T1000 (cell line): ENCODE data around the gene MPZL3.

Experiments used
- DNase-seq: peaks from one replicate; lab custom pipeline; 2025; ENCODE audit warnings: mixed read lengths; lab: John Stamatoyannopoulos, UW

Gene MPZL3

GRCh38 chr11:118264569-118265465, 12.7 kb upstream of the MPZL3 start:
- DNase-seq = no peak

GRCh38 chr11:118263695-118264568, 11.8 kb upstream of the MPZL3 start, which contains the start of gene MPZL2:
Gene MPZL2 (minus strand): TSS chr11:118264297. CDS start chr11:118264153, 144 bp downstream.
- DNase-seq = no peak

- DNase-seq = no peak
Observed at GRCh38 chr11:118263112-118263511, 10.9 kb upstream of the MPZL3 start.

- DNase-seq = no peak
Observed at GRCh38 chr11:118260353-118260752, 8.2 kb upstream of the MPZL3 start.

- no peak for DNase-seq
Observed at GRCh38 chr11:118259138-118259537, 7.0 kb upstream of the MPZL3 start.

- DNase-seq = no peak
Observed at GRCh38 chr11:118258410-118258809, 6.2 kb upstream of the MPZL3 start.

- DNase-seq = no peak
Observed at GRCh38 chr11:118252688-118253087, 523 bp upstream of the MPZL3 start.

- DNase-seq = no peak
Observed at GRCh38 chr11:118247041-118247440, 5.1 kb downstream of the MPZL3 start.

GRCh38 chr11:118245936-118246562, 6.1 kb downstream of the MPZL3 start:
- no peak for DNase-seq

- DNase-seq = no peak
Observed at GRCh38 chr11:118243993-118244762, 8.0 kb downstream of the MPZL3 start.

- no peak for DNase-seq
Observed at GRCh38 chr11:118243161-118243560, 9.0 kb downstream of the MPZL3 start.

GRCh38 chr11:118241764-118242098, 10.4 kb downstream of the MPZL3 start:
- no peak for DNase-seq

- DNase-seq = no peak
Observed at GRCh38 chr11:118240999-118241763, 11.0 kb downstream of the MPZL3 start.

- DNase-seq = no peak
Observed at GRCh38 chr11:118239509-118240205, 12.5 kb downstream of the MPZL3 start.

- DNase-seq = no peak
Observed at GRCh38 chr11:118238929-118239328, 13.2 kb downstream of the MPZL3 start.

GRCh38 chr11:118238421-118238820, 13.7 kb downstream of the MPZL3 start:
- no peak for DNase-seq

- DNase-seq = no peak
Observed at GRCh38 chr11:118236170-118236569, 16.0 kb downstream of the MPZL3 start.

- DNase-seq = no peak
Observed at GRCh38 chr11:118234833-118235232, 17.3 kb downstream of the MPZL3 start.

GRCh38 chr11:118233850-118234249, 18.3 kb downstream of the MPZL3 start:
- DNase-seq = no peak

- DNase-seq = no peak
Observed at GRCh38 chr11:118233377-118233776, 18.8 kb downstream of the MPZL3 start.
